ENCODE data around the gene IFT172.

DNA sequence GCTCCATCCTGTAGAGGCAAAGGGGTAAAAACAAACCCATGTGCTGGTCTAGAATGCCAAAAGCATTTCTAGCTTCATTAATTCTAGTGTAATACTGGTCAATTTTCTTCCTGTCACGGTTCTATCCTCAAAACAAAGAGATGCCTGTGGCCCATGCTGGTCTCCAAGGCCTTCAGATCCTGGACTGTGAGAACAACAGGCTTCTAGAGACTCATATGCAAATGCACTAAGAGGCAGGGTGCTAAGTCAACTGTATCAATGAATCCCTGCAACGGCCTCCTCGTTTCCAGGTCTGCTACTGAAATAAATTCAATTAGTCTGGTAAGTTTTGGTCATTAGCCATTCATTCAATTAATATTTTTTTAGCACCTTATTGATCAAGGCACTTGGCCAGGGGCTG lies 4.0 kb downstream of the IFT172 start:
- TF ChIP-seq, protein P1, sequence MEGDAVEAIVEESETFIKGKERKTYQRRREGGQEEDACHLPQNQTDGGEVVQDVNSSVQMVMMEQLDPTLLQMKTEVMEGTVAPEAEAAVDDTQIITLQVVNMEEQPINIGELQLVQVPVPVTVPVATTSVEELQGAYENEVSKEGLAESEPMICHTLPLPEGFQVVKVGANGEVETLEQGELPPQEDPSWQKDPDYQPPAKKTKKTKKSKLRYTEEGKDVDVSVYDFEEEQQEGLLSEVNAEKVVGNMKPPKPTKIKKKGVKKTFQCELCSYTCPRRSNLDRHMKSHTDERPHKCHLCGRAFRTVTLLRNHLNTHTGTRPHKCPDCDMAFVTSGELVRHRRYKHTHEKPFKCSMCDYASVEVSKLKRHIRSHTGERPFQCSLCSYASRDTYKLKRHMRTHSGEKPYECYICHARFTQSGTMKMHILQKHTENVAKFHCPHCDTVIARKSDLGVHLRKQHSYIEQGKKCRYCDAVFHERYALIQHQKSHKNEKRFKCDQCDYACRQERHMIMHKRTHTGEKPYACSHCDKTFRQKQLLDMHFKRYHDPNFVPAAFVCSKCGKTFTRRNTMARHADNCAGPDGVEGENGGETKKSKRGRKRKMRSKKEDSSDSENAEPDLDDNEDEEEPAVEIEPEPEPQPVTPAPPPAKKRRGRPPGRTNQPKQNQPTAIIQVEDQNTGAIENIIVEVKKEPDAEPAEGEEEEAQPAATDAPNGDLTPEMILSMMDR (conservative IDR thresholded peaks at IDR 0.05; ENCODE audit: low read length), result no peak
- TF ChIP-seq EZH2phosphoT487 (IDR thresholded peaks at IDR 0.05; ENCODE audit: borderline replicate concordance), result no peak

Data from Loucy (cell line).